Placental pericyte (primary cell): ENCODE data around the gene ZW10. TPM values are rescaled to one million over a fixed set of nuclear protein-coding genes. Genes with fewer than 3 reads are reported as not detected.

Source experiments
- small RNA-seq: library from RNA; depleted of rRNA; stranded (forward); fragments of <200 nt; gene quantifications from one replicate; pipeline ENCODE3, GENCODE V24; 2012; ENCODE audit warnings: low replicate concordance
- total RNA-seq: library from RNA; depleted of rRNA; stranded (reverse); fragments of >200 nt; gene quantifications from 2 replicates; pipeline ENCODE4 v1.2.3, GENCODE V29; 2012

The ZW10 gene
- total RNA-seq, result 22.3 and 33.6 TPM in 2 replicates

GRCh38 chr11:113773416-113774173, at the start of gene ZW10:
Gene ZW10 (minus strand): TSS chr11:113773692. CDS start chr11:113773666, 26 bp downstream.

GRCh38 chr11:113779496-113779895, 6.0 kb upstream of the ZW10 start, which contains the start of gene CLDN25:
Gene CLDN25 (plus strand): TSS chr11:113779796. CDS start chr11:113779796, 0 bp downstream.

GRCh38 chr11:113705871-113706655, 67.4 kb downstream of the ZW10 start, which contains the start of gene TMPRSS5:
Gene TMPRSS5 (minus strand): TSS chr11:113706308. CDS start chr11:113706224, 84 bp downstream.

Small RNA genes within 50 kb of the gene (small RNA-seq; reads per million reads assigned to genes)
- not detected for gene LRRC37A13P
- not detected for gene RPS29P19

Other genes starting within 250 kb of the ZW10 start
- under 0.01 and 3.7 TPM in 2 replicates for gene TMPRSS5, start 67.4 kb downstream of the ZW10 start, total RNA-seq
- not detected in 2 replicates for gene CLDN25, start 6.1 kb upstream of the ZW10 start, total RNA-seq
- 25.6 and 44.0 TPM in 2 replicates for gene USP28, start 101.9 kb upstream of the ZW10 start, total RNA-seq
- not detected in 2 replicates for gene HTR3B, start 131.1 kb upstream of the ZW10 start, total RNA-seq
- gene HTR3A, start 201.4 kb upstream of the ZW10 start, total RNA-seq, result not detected in 2 replicates